DND-41 (cell line): ENCODE data around the gene HDLBP.

ENCODE experiments used
- ATAC-seq: fragments of 200-7000 bp; cut with Tn5 transposase; 3 replicates; pipeline ENCODE4 v1.9.1; 2021; ENCODE audit warnings: low read depth; ENCODE audit not compliant: insufficient read depth
- DNase-seq: peaks from one replicate; pipeline ENCODE4 v3.0.0-alpha.2; 2020
- H2AFZ ChIP-seq: 2 replicates; pipeline ENCODE4 v1.6.0; 2012; ENCODE audit warnings: low read depth, low read length
- H3K27ac ChIP-seq: 2 replicates; pipeline ENCODE4 v1.5.1; 2012; ENCODE audit warnings: low read length, inconsistent platforms
- H3K27me3 ChIP-seq: fragments of 200-600 bp; sonication (generic); 2 replicates; pipeline ENCODE4 v1.6.0; 2012; ENCODE audit warnings: low read length, mild to moderate bottlenecking, inconsistent platforms; ENCODE audit not compliant: insufficient read depth, poor library complexity
- H3K36me3 ChIP-seq: 2 replicates; pipeline ENCODE4 v1.5.1; 2012; ENCODE audit warnings: low read length, inconsistent platforms; ENCODE audit not compliant: insufficient read depth
- H3K4me1 ChIP-seq: 2 replicates; pipeline ENCODE4 v1.5.1; 2012; ENCODE audit warnings: mild to moderate bottlenecking, low read length; ENCODE audit not compliant: insufficient read depth
- H3K4me2 ChIP-seq: 2 replicates; pipeline ENCODE4 v1.6.0; 2012; ENCODE audit warnings: mild to moderate bottlenecking, moderate library complexity, low read length, inconsistent platforms; ENCODE audit not compliant: insufficient read depth
- H3K4me3 ChIP-seq, 2 experiments: fragments of 200-600 bp in 1 of 2; shearing (Covaris generic) in 1 of 2; 2 replicates each; pipeline ENCODE4 v1.5.1; 2012 to 2016; ENCODE audit warnings: inconsistent platforms in 2 of 2, low read length in 2 of 2, mild to moderate bottlenecking in 2 of 2, low read depth in 1 of 2, moderate library complexity in 1 of 2
- H3K79me2 ChIP-seq: 2 replicates; pipeline ENCODE4 v1.6.0; 2012; ENCODE audit warnings: low read length, inconsistent platforms; ENCODE audit not compliant: insufficient read depth
- H3K9ac ChIP-seq: 2 replicates; pipeline ENCODE4 v1.6.0; 2012; ENCODE audit warnings: low read depth, mild to moderate bottlenecking, inconsistent platforms, low read length, moderate library complexity
- H3K9me3 ChIP-seq: 2 replicates; pipeline ENCODE4 v1.5.1; 2012; ENCODE audit warnings: low read length, moderate library complexity, mild to moderate bottlenecking, inconsistent platforms; ENCODE audit not compliant: insufficient read depth, severe bottlenecking
- H4K20me1 ChIP-seq: 2 replicates; pipeline ENCODE4 v1.6.0; 2012; ENCODE audit warnings: low read length; ENCODE audit not compliant: insufficient read depth
- CTCF ChIP-seq: IDR thresholded peaks from 2 replicates; pipeline ENCODE4 v1.5.1; 2012; ENCODE audit warnings: borderline replicate concordance, low read length, moderate library complexity, mild to moderate bottlenecking; ENCODE audit not compliant: poor library complexity, severe bottlenecking; ENCODE audit errors: extremely low read depth
- EZH2 ChIP-seq: IDR thresholded peaks from 3 replicates; pipeline ENCODE4 v1.6.1; 2012; ENCODE audit warnings: borderline replicate concordance, low read depth, mild to moderate bottlenecking, moderate library complexity, low read length, inconsistent platforms; ENCODE audit not compliant: severe bottlenecking

HDLBP gene

GRCh38 chr2:241317391-241317790, 1.9 kb upstream of the HDLBP start:
- peak overlapping the region; percentile 72 for H3K4me2 ChIP-seq
- no peaks in the 10 kb centered on the region for H3K27me3 ChIP-seq
- peak overlapping the region; percentile 50 to 80; a peak in 3 of 4 replicates for H3K4me3 ChIP-seq
- peaks cover 96% of the 10 kb centered on the region for H3K79me2 ChIP-seq
- H3K9ac ChIP-seq, result peak overlapping the region; percentile 82
- DNase-seq, result no peak
- H4K20me1 ChIP-seq, result peaks cover 54% of the 10 kb centered on the region
- H2AFZ ChIP-seq, result no peak overlapping the region
- TF ChIP-seq CTCF, result no peak
- no peak for TF ChIP-seq EZH2
- peaks cover 77% of the 10 kb centered on the region for H3K4me1 ChIP-seq
- H3K27ac ChIP-seq, result peak overlapping the region; percentile 89; the same call in 1 of the 2 replicates
- H3K36me3 ChIP-seq, result peaks cover 33% of the 10 kb centered on the region
- ATAC-seq, result no peak
- H3K9me3 ChIP-seq, result no peaks in the 10 kb centered on the region

- Histone ChIP-seq H3K27me3 (no peaks in the 10 kb centered on the region), H2AFZ (peak overlapping the region; percentile 64; the same call in 1 of the 2 replicates), H3K27ac (peak overlapping the region; percentile 89), H3K9me3 (no peaks in the 10 kb centered on the region), H3K36me3 (peaks cover 31% of the 10 kb centered on the region), H3K4me3 (peak overlapping the region; percentile 50 to 80; a peak in 3 of 4 replicates), H4K20me1 (peaks cover 53% of the 10 kb centered on the region), H3K9ac (peak overlapping the region; percentile 82), H3K4me2 (peak overlapping the region; percentile 72), H3K79me2 (peaks cover 96% of the 10 kb centered on the region), H3K4me1 (peaks cover 80% of the 10 kb centered on the region)
- TF ChIP-seq EZH2 (no peak), CTCF (no peak)
- ATAC-seq, result no peak
- DNase-seq, result no peak
Observed at GRCh38 chr2:241316825-241317224, 1.4 kb upstream of the HDLBP start.

GRCh38 chr2:241315879-241316631, 583 bp upstream of the HDLBP start, which contains the start of gene SEPTIN2:
Gene SEPTIN2, plus strand, starts transcription at chr2:241315925. Its CDS starts 8,308 bp downstream, at chr2:241324233.
- Histone ChIP-seq H4K20me1 (peaks cover 52% of the 10 kb centered on the region), H2AFZ (peak within 1 kb of the TSS; percentile 86), H3K36me3 (peaks cover 25% of the 10 kb centered on the region), H3K79me2 (peaks cover 96% of the 10 kb centered on the region), H3K4me2 (peak within 1 kb of the TSS; percentile 72), H3K27ac (peak within 1 kb of the TSS; percentile 99), H3K27me3 (no peaks in the 10 kb centered on the region), H3K4me3 (peak within 1 kb of the TSS; percentile 75 to 88), H3K9ac (peak within 1 kb of the TSS; percentile 82), H3K4me1 (peaks cover 79% of the 10 kb centered on the region), H3K9me3 (no peaks in the 10 kb centered on the region)
- TF ChIP-seq CTCF (no peak), EZH2 (no peak)
- DNase-seq (no peak), ATAC-seq (peak; percentile 57)
